Measurements from ENCODE around the gene RRP1B. TPM values are rescaled to one million over a fixed set of nuclear protein-coding genes. Genes with fewer than 3 reads are reported as not detected.
A peak's percentile ranks its signal among the peaks of the same experiment; 100 is the strongest.

The RRP1B gene
- total RNA-seq, 1 experiment from 2014 or later: 55.9 TPM

- peaks cover 3 to 22% of the 10 kb centered on the region in 2 experiments; a peak in 1 of 4 replicates for H3K36me3 ChIP-seq (ENCODE audit: control insufficient read depth in 1 of 2, insufficient read depth in 2 of 2, low read length in 2 of 2)
- peak overlapping the region; percentile 99 for H3K4me2 ChIP-seq (ENCODE audit: low read length)
- ChIA-PET POLR2A (no interaction called here), RAD21 (ENCODE audit: low non-redundant PET in 1 of 2, low total read pairs in 2 of 2, uncharacterized antibody in 2 of 2, unreplicated experiment in 2 of 2) (no interaction called here), CTCF (no interaction called here)
- peak overlapping the region; percentile 96 to 99 for H3K4me3 ChIP-seq (replicated peaks in 1 of 2; ENCODE audit: low read depth in 1 of 2, low read length in 2 of 2)
- TSS peak; percentile 35 for BruUV-seq (replicated peaks)
- H3K79me2 ChIP-seq (ENCODE audit: insufficient read depth, low read length): peaks cover 63% of the 10 kb centered on the region
- H3K27me3 ChIP-seq (ENCODE audit: insufficient read depth, low read length): no peaks in the 10 kb centered on the region
- intact Hi-C loops (cut with micrococcal nuclease): no loop called here
- H3K9me2 ChIP-seq (ENCODE audit: insufficient read depth): no peaks in the 10 kb centered on the region
- TF ChIP-seq RAD21 (IDR thresholded peaks at IDR 0.05; ENCODE audit: low read depth): no peak
- no peak for TF ChIP-seq TCF7L2 (IDR thresholded peaks at IDR 0.05; ENCODE audit: borderline replicate concordance, extremely low read depth, insufficient read depth, insufficient read length)
- TF ChIP-seq ZBTB33 (IDR thresholded peaks at IDR 0.05; ENCODE audit: extremely low read depth, insufficient replicate concordance, low read length): no peak
- TF ChIP-seq, protein P1, sequence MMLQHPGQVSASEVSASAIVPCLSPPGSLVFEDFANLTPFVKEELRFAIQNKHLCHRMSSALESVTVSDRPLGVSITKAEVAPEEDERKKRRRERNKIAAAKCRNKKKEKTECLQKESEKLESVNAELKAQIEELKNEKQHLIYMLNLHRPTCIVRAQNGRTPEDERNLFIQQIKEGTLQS (IDR thresholded peaks at IDR 0.05): no peak
- TF ChIP-seq SP1 (IDR thresholded peaks at IDR 0.05; ENCODE audit: low read depth): no peak
- TF ChIP-seq JUND (IDR thresholded peaks at IDR 0.05): no peak
- no peaks in the 10 kb centered on the region for H3K9me3 ChIP-seq (ENCODE audit: control insufficient read depth in 1 of 2, insufficient read depth in 1 of 2, low read depth in 1 of 2, low read length in 2 of 2)
- H3K27ac ChIP-seq (ENCODE audit: low read depth, low read length): peak overlapping the region; percentile 72; the same call in 1 of the 2 replicates
- peaks cover 5% of the 10 kb centered on the region; the same call in 1 of the 2 replicates for H4K20me1 ChIP-seq (ENCODE audit: insufficient read depth)
- peaks cover 32 to 67% of the 10 kb centered on the region in 2 experiments for H3K4me1 ChIP-seq (ENCODE audit: control insufficient read depth in 1 of 2, insufficient read depth in 2 of 2, low read length in 2 of 2)
- no peak for ATAC-seq
- DNase-seq (ENCODE audit: low read depth, low spot score): no peak
- peak overlapping the region; percentile 99 for H3K9ac ChIP-seq (ENCODE audit: low read length)
- H2AFZ ChIP-seq (ENCODE audit: low read depth, low read length, poor library complexity, severe bottlenecking): no peak overlapping the region
Measured at GRCh38 chr21:43720539-43721166, 61.3 kb downstream of the RRP1B start.
